Spleen (tissue), 11 donors: ENCODE data around the gene KDM6B. TPM values are rescaled to one million over a fixed set of nuclear protein-coding genes. Genes with fewer than 3 reads are reported as not detected.
"Not testable (repeated sequence)": the region's sequence is repeated elsewhere in the genome, so short reads cannot be mapped to it uniquely, and the experiment has no call there.

ENCODE experiments used
- DNase-seq: peaks from one replicate; pipeline ENCODE4 v3.0.0-alpha.2; 2020
- H3K27ac ChIP-seq, 8 donors: fragments of 200-600 bp; sonication (generic) in 7 of 8; 1 replicate in 4 of 8; 2 replicates in 4 of 8; pipeline versions ENCODE4 v1.5.0 to v1.8.0; 2016 to 2021; ENCODE audit warnings: inconsistent platforms in 4 of 8, mild to moderate bottlenecking in 4 of 8, moderate library complexity in 1 of 8
- H3K27me3 ChIP-seq, 7 donors: fragments of 200-600 bp; sonication (generic) in 6 of 7; replicated peaks in 1 of 7; 1 replicate in 4 of 7; 2 replicates in 3 of 7; pipeline versions ENCODE4 v1.5.0 to v1.8.0; 2016 to 2021; ENCODE audit warnings: inconsistent platforms in 3 of 7, mild to moderate bottlenecking in 1 of 7
- H3K36me3 ChIP-seq, 6 donors: fragments of 200-600 bp; sonication (generic) in 5 of 6; 1 replicate in 4 of 6; 2 replicates in 2 of 6; pipeline versions ENCODE4 v1.5.0 to v1.8.0; 2016 to 2021; ENCODE audit warnings: inconsistent platforms in 2 of 6
- H3K4me1 ChIP-seq, 6 donors: fragments of 200-600 bp; sonication (generic) in 5 of 6; 1 replicate in 3 of 6; 2 replicates in 3 of 6; pipeline versions ENCODE4 v1.5.0 to v1.8.0; 2016 to 2021; ENCODE audit warnings: inconsistent platforms in 3 of 6
- H3K4me3 ChIP-seq, 8 donors: fragments of 200-600 bp; sonication (generic) in 7 of 8; 1 replicate in 4 of 8; 2 replicates in 4 of 8; pipeline versions ENCODE4 v1.5.0 to v1.8.0; 2016 to 2021; ENCODE audit warnings: inconsistent platforms in 4 of 8, mild to moderate bottlenecking in 4 of 8, moderate library complexity in 2 of 8
- H3K9me3 ChIP-seq, 8 donors: fragments of 200-600 bp; sonication (generic) in 7 of 8; 1 replicate in 4 of 8; 2 replicates in 4 of 8; pipeline versions ENCODE4 v1.5.0 to v1.8.0; 2016 to 2021; ENCODE audit warnings: inconsistent platforms in 4 of 8
- POLR2A ChIP-seq, 3 donors: fragments of 450-650 bp; IDR thresholded peaks; one replicate each; pipeline ENCODE4 v1.5.1; 2017; ENCODE audit warnings: antibody characterized with exemption in 3 of 3, mild to moderate bottlenecking in 1 of 3
- POLR2AphosphoS5 ChIP-seq, 3 donors: sonication (generic); formaldehyde crosslinking; IDR thresholded peaks; one replicate each; pipeline ENCODE4 v1.5.1; 2017; ENCODE audit warnings: antibody characterized with exemption in 3 of 3
- WGBS, 5 donors: extraction: QIAGEN DNeasy Blood & Tissue Kit in 3 of 5; methylation state at CpG; one replicate each; pipeline versions ENCODE4 v1.1.5 to v1.1.7; 2013 to 2018; 5-methylcytosine and 5-hydroxymethylcytosine counted together
- intact Hi-C: fragments of 100-400 bp; cut with DNase I; formaldehyde crosslinking; loops from one replicate; pipeline ENCODE4 v1.15.0; 2023; ENCODE audit warnings: low total_unique reads
- polyA plus RNA-seq, 3 donors: library from polyadenylated mRNA; stranded (reverse); fragments of 200-250 nt; gene quantifications; one replicate each; pipeline ENCODE4 v1.2.1, GENCODE V29; 2013
- total RNA-seq, 7 donors: library from RNA; depleted of rRNA in 3 of 7; stranded (reverse); fragments of >200 nt in 3 of 7; fragmentation: NEBNext Ultra II Directional in 4 of 7; extraction: Animal tissue kit (Norgen Biotek cat#: 25700) in 4 of 7; gene quantifications; one replicate each; pipeline versions ENCODE4 v1.1.0 to v1.2.1, GENCODE V29; 2016 to 2021
- TF ChIP-seq, protein P1 (sequence below), 11 experiments: fragments of 200-600 bp in 7 of 11; fragments of 450-650 bp in 4 of 11; sonication (generic) in 4 of 11; IDR thresholded peaks in 8 of 11; conservative IDR thresholded peaks in 3 of 11; 1 replicate in 7 of 11; 2 replicates in 4 of 11; pipeline versions ENCODE4 v1.4.0 to v1.8.0; 2016 to 2021; ENCODE audit warnings: antibody characterized with exemption in 11 of 11, inconsistent platforms in 4 of 11, mild to moderate bottlenecking in 1 of 11
- donor health status: healthy with polysubstance abuse.
- donor health status: DM: no; HTN: no; CAD: no; lungs with moderate emphysema.
- donor health status: DM: no; HTN: no; CAD: no.
- donor health status: Bipolar disorder and iron deficiency.
- donor health status: healthy.
- donor health status: DM: no; HTN: no; CAD: no.
- donor health status: DM: yes; HTN: yes; CAD: no.

KDM6B gene
- total and polyA plus RNA-seq, 10 donors: 2.9 to 110 (median 48.8) TPM

DNA sequence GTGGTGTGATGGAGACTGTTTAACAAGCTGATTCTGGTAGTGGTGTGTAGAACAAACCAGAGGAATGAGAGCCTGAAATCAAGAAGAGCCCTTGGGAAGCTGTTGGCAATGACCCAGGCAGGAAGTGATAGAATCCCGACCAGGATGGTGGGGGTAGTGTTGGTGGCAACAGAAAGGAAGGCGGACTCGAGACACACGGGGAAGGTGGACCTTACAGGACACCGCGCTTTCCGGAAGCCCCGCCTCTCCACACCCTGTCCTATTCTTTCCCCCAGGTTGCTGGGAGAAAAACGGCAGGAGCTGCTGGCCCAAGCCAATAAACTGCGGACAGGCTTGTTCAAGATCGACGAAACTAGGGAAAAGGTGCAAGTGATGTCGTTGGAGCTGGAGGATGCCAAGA is 30.0 kb upstream of the KDM6B start:
- Histone ChIP-seq H3K4me1 (peaks cover 0 to 5% (median 0%) of the 10 kb centered on the region in 6 donors), H3K9me3 (no peaks in the 10 kb centered on the region), H3K4me3 (no peak overlapping the region), H3K27me3 (peaks cover 0 to 33% (median 0%) of the 10 kb centered on the region in 7 donors), H3K27ac (no peak overlapping the region), H3K36me3 (no peaks in the 10 kb centered on the region)
- intact Hi-C loops: no loop called here
- WGBS, 5 donors: 42 to 57% (median 51%) methylated on average over 13 of the region's 13 CpGs
- TF ChIP-seq, protein P1, sequence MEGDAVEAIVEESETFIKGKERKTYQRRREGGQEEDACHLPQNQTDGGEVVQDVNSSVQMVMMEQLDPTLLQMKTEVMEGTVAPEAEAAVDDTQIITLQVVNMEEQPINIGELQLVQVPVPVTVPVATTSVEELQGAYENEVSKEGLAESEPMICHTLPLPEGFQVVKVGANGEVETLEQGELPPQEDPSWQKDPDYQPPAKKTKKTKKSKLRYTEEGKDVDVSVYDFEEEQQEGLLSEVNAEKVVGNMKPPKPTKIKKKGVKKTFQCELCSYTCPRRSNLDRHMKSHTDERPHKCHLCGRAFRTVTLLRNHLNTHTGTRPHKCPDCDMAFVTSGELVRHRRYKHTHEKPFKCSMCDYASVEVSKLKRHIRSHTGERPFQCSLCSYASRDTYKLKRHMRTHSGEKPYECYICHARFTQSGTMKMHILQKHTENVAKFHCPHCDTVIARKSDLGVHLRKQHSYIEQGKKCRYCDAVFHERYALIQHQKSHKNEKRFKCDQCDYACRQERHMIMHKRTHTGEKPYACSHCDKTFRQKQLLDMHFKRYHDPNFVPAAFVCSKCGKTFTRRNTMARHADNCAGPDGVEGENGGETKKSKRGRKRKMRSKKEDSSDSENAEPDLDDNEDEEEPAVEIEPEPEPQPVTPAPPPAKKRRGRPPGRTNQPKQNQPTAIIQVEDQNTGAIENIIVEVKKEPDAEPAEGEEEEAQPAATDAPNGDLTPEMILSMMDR (IDR thresholded peaks at IDR 0.05 in 8 of 11, conservative IDR thresholded peaks at IDR 0.05 in 3 of 11): no peak
- TF ChIP-seq POLR2A (IDR thresholded peaks at IDR 0.05) (no peak), POLR2AphosphoS5 (IDR thresholded peaks at IDR 0.05) (no peak)
- peak; percentile 38 for DNase-seq

DNA sequence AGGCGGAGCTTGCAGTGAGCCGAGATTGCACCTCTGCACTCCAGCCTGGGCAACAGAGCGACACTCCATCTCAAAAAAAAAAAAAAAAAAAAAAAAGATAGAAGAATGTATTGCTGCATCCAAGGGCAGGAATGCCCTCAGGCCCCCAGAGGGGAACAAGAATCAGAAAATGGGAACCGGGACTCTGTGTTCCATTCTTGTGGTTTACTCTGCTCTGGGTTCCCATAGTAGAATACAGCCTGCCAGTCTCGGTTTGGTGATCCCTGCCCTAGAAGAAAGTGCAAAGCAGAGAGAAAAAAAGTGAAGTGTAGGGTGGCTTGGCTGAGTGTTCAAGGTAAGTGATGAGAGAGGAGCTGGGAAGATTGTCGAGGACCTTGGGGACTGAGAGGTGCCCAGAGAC is 27.4 kb upstream of the KDM6B start:
- peak; percentile 14 for DNase-seq
- H3K9me3 ChIP-seq: no peaks in the 10 kb centered on the region
- TF ChIP-seq POLR2AphosphoS5 (IDR thresholded peaks at IDR 0.05) (no peak), POLR2A (IDR thresholded peaks at IDR 0.05) (no peak)
- TF ChIP-seq, protein P1 (IDR thresholded peaks at IDR 0.05 in 8 of 11, conservative IDR thresholded peaks at IDR 0.05 in 3 of 11): no peak
- intact Hi-C loops: no loop called here
- H3K36me3 ChIP-seq: no peaks in the 10 kb centered on the region
- peaks cover 0 to 7% (median 0%) of the 10 kb centered on the region in 6 donors for H3K4me1 ChIP-seq
- H3K27me3 ChIP-seq: peaks cover 0 to 50% (median 0%) of the 10 kb centered on the region in 7 donors
- H3K4me3 ChIP-seq: no peak overlapping the region
- H3K27ac ChIP-seq: no peak overlapping the region
- WGBS, 5 donors: 69 to 85% (median 75%) methylated on average over 6 of the region's 6 CpGs

DNA sequence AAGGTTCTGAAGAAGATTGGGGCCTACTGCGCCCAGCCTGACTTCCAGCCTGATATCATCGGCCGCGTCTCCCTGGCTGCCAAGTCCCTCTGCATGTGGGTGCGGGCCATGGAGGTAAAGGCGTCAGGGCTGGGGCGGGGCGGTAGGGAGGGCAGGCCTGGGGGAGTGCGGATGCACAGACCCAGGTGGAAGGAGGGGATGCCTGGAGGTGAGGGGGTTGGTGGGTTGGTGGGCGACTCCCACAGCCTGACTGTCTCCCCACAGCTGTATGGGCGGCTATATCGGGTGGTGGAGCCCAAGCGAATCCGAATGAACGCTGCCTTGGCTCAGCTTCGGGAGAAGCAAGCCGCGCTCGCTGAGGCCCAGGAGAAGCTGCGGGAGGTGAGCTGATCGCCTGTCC is 26.8 kb upstream of the KDM6B start:
- Histone ChIP-seq H3K4me1 (peaks cover 0 to 7% (median 0%) of the 10 kb centered on the region in 6 donors), H3K27ac (no peak overlapping the region), H3K9me3 (no peaks in the 10 kb centered on the region), H3K4me3 (no peak overlapping the region), H3K36me3 (no peaks in the 10 kb centered on the region), H3K27me3 (peaks cover 0 to 50% (median 0%) of the 10 kb centered on the region in 7 donors)
- intact Hi-C loops: no loop called here
- TF ChIP-seq, protein P1 (IDR thresholded peaks at IDR 0.05 in 8 of 11, conservative IDR thresholded peaks at IDR 0.05 in 3 of 11): no peak
- TF ChIP-seq POLR2AphosphoS5 (IDR thresholded peaks at IDR 0.05): no peak
- no peak for TF ChIP-seq POLR2A (IDR thresholded peaks at IDR 0.05)
- 91 to 95% (median 93%) methylated on average over 21 of the region's 21 CpGs for WGBS, 5 donors
- peak; percentile 61 for DNase-seq

DNA sequence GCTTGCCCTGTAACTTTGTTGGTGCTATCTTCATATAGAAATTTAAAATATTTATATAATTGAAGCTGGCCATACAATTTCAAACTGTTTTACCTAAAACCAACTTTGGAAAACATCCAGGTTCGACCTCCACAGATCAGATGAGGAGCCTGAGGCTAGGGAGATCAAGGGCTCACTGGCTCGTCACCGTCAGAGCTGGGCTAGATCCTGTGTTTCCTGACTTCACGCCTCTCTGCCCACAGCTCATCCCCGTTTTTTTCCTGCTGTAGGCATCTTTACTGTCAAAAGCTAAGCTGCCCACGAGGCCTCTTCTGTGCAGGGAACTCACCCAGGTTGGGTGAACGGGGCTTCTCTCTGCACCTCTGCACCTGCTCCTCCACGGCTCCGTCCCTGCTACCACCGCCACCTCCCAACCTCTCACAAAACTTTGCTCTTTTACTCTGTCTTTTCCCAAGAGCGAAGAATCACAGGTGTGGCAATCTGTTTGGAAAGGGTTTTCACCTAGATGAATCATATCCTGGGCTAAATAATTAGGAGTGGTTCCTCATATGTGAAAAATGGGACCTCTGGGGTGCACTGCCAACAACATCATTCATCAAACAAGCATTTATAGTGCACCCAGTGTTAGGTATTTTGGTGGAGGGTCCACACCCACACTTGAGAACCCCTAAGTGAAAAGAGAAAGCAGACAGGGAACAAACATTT is 24.8 kb upstream of the KDM6B start:
- TF ChIP-seq, protein P1 (IDR thresholded peaks at IDR 0.05 in 8 of 11, conservative IDR thresholded peaks at IDR 0.05 in 3 of 11): no peak
- TF ChIP-seq POLR2A (IDR thresholded peaks at IDR 0.05): no peak
- TF ChIP-seq POLR2AphosphoS5 (IDR thresholded peaks at IDR 0.05): no peak
- Histone ChIP-seq H3K4me3 (no peak overlapping the region), H3K4me1 (peaks cover 0 to 7% (median 0%) of the 10 kb centered on the region in 6 donors), H3K27me3 (peaks cover 0 to 42% (median 0%) of the 10 kb centered on the region in 7 donors), H3K36me3 (no peaks in the 10 kb centered on the region), H3K9me3 (no peaks in the 10 kb centered on the region), H3K27ac (no peak overlapping the region)
- intact Hi-C loops: no loop called here
- WGBS, 5 donors: 70 to 84% (median 76%) methylated on average over 11 of the region's 11 CpGs
- DNase-seq: peak; percentile 15

DNA sequence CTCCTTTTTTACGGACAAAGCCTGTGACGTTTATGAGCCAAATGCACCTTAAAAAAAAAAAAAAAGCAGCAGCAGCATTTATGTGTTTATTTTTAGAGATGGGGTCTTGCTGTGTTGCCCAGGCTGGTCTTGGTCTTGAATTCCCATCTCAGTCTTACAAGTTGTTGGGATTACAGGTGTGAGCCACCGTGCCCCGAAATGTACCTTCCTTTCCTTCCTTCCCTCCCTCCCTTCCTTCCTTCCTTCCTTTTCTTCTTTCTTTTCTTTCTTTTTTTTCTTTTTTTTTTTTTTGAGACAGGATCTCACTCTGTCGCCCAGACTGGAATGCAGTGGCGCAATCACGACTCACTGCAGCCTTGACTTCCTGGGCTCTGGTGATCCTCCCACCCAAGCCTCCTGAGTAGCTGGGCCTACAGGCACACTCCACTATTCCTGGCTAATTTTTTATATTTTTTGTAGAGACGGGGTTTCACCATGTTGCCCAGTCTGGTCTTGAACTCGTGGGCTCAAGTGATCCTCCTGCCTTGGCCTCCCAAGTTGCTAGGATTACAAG is 24.1 kb upstream of the KDM6B start:
- H3K27ac ChIP-seq, intact Hi-C loops, H3K36me3 ChIP-seq, H3K4me3 ChIP-seq, H3K9me3 ChIP-seq, H3K4me1 ChIP-seq: not testable (repeated sequence)
- peaks cover 0 to 39% (median 0%) of the 10 kb centered on the region in 7 donors for H3K27me3 ChIP-seq
- WGBS, 5 donors: 67 to 79% (median 69%) methylated on average over 9 of the region's 9 CpGs
- peak; percentile 9 for DNase-seq
